ENCODE results near the gene TBX5. TPM values are rescaled to one million over a fixed set of nuclear protein-coding genes. Genes with fewer than 3 reads are reported as not detected.
A peak's percentile ranks its signal among the peaks of the same experiment; 100 is the strongest.

Gene TBX5
- total and polyA plus RNA-seq, 2 experiments from 2014 or later: 0.21 TPM; not detected in 1

GRCh38 chr12:114334395-114334794 lies 71.5 kb downstream of the TBX5 start (continued):
- TF ChIP-seq CTCF (conservative IDR thresholded peaks at IDR 0.05; ENCODE audit: low read depth in 2 of 2): no peak
- no peak for TF ChIP-seq NANOG (IDR thresholded peaks at IDR 0.05; ENCODE audit: borderline replicate concordance)
- TF ChIP-seq ZNF331 (CRISPR knock-in tag; IDR thresholded peaks at IDR 0.05; ENCODE audit: low read depth): no peak
- TF ChIP-seq POLR2AphosphoS5 (IDR thresholded peaks at IDR 0.05; ENCODE audit: low read depth): no peak
- TF ChIP-seq JUNB (IDR thresholded peaks at IDR 0.05; ENCODE audit: unreplicated experiment): no peak
- no peak for TF ChIP-seq EZH2phosphoT487 (IDR thresholded peaks at IDR 0.05; ENCODE audit: unreplicated experiment)

GRCh38 chr12:114328292-114328691 lies 77.7 kb downstream of the TBX5 start:
- Histone ChIP-seq H3K4me3 (no peak overlapping the region), H4K20me1 (replicated peaks; ENCODE audit: insufficient read depth) (no peaks in the 10 kb centered on the region), H3K9me2 (ENCODE audit: insufficient read depth) (peaks cover 6% of the 10 kb centered on the region; the same call in 1 of the 2 replicates), H3K27me3 (ENCODE audit: insufficient read depth) (no peaks in the 10 kb centered on the region; the same call in 1 of the 2 replicates), H2AFZ (0 out of 2 replicates have a peak overlapping the region, but pooled peaks have one; percentile 28), H3K36me3 (ENCODE audit: insufficient read depth) (no peaks in the 10 kb centered on the region; the same call in 1 of the 2 replicates), H3F3A (replicated peaks; ENCODE audit: low read depth) (no peaks in the 10 kb centered on the region), H3K4me2 (no peak overlapping the region), H3K4me1 (ENCODE audit: insufficient read depth) (no peaks in the 10 kb centered on the region), H3K27ac (ENCODE audit: low read depth) (no peak overlapping the region), H3K79me2 (replicated peaks; ENCODE audit: insufficient read depth) (no peaks in the 10 kb centered on the region)
- Mint-ChIP-seq H3K27ac (no peak overlapping the region), H3K27me3 (ENCODE audit: insufficient read depth, low read depth, poor library complexity) (peaks cover 5% of the 10 kb centered on the region), H3K9me3 (no peaks in the 10 kb centered on the region), H3K4me3 (no peak overlapping the region), H3K36me3 (ENCODE audit: low read depth) (no peaks in the 10 kb centered on the region), H3K4me1 (peaks cover under 1% of the 10 kb centered on the region; the same call in 1 of the 3 replicates)
- no peak for DNase-seq (ENCODE audit: low spot score)
- TF ChIP-seq ETS1 (IDR thresholded peaks at IDR 0.05): no peak
- no peak for ATAC-seq

GRCh38 chr12:114327765-114328164 lies 78.2 kb downstream of the TBX5 start:
- H3K27me3 Mint-ChIP-seq (ENCODE audit: insufficient read depth, low read depth, poor library complexity): peaks cover 5% of the 10 kb centered on the region
- Histone ChIP-seq H3K4me3 (no peak overlapping the region), H3K79me2 (replicated peaks; ENCODE audit: insufficient read depth) (no peaks in the 10 kb centered on the region)
- TF ChIP-seq ZNF331 (CRISPR knock-in tag; IDR thresholded peaks at IDR 0.05; ENCODE audit: low read depth): no peak
- no peak for TF ChIP-seq EZH2 (IDR thresholded peaks at IDR 0.05; ENCODE audit: low read depth, unreplicated experiment)
- TF ChIP-seq EZH2phosphoT487 (IDR thresholded peaks at IDR 0.05; ENCODE audit: unreplicated experiment): no peak
- TF ChIP-seq POLR2AphosphoS5 (IDR thresholded peaks at IDR 0.05; ENCODE audit: low read depth): no peak
- no peak for TF ChIP-seq CREB1 (CRISPR knock-in tag; IDR thresholded peaks at IDR 0.05; ENCODE audit: low read depth)
- no peak for TF ChIP-seq JUNB (IDR thresholded peaks at IDR 0.05; ENCODE audit: unreplicated experiment)
- TF ChIP-seq ZNF114 (CRISPR knock-in tag; IDR thresholded peaks at IDR 0.05): no peak
- TF ChIP-seq NANOG (IDR thresholded peaks at IDR 0.05; ENCODE audit: borderline replicate concordance): no peak
- no peak for TF ChIP-seq ETS1 (IDR thresholded peaks at IDR 0.05)
- TF ChIP-seq REST (IDR thresholded peaks at IDR 0.05; ENCODE audit: unreplicated experiment): no peak
- TF ChIP-seq CTCF (conservative IDR thresholded peaks at IDR 0.05; ENCODE audit: low read depth in 2 of 2): no peak

More at GRCh38 chr12:114327765-114328164, 78.2 kb downstream of the TBX5 start:
- Histone ChIP-seq H3K27ac (ENCODE audit: low read depth) (no peak overlapping the region), H3K9me2 (ENCODE audit: insufficient read depth) (peaks cover 6% of the 10 kb centered on the region; the same call in 1 of the 2 replicates), H3K27me3 (ENCODE audit: insufficient read depth) (no peaks in the 10 kb centered on the region; the same call in 1 of the 2 replicates), H3K4me1 (ENCODE audit: insufficient read depth) (no peaks in the 10 kb centered on the region), H3F3A (replicated peaks; ENCODE audit: low read depth) (no peaks in the 10 kb centered on the region), H2AFZ (no peak overlapping the region), H3K36me3 (ENCODE audit: insufficient read depth) (no peaks in the 10 kb centered on the region; the same call in 1 of the 2 replicates), H3K4me2 (no peak overlapping the region), H4K20me1 (replicated peaks; ENCODE audit: insufficient read depth) (no peaks in the 10 kb centered on the region)
- H3K36me3 Mint-ChIP-seq (ENCODE audit: low read depth): no peaks in the 10 kb centered on the region
- no peak overlapping the region for H3K4me3 Mint-ChIP-seq
- no peak for ATAC-seq
- peaks cover 3% of the 10 kb centered on the region; the same call in 1 of the 3 replicates for H3K4me1 Mint-ChIP-seq
- H3K27ac Mint-ChIP-seq: no peak overlapping the region
- no peak for DNase-seq (ENCODE audit: low spot score)
- H3K9me3 Mint-ChIP-seq: no peaks in the 10 kb centered on the region
